Karpas-422 (cell line): ENCODE data around the gene POR. TPM values are rescaled to one million over a fixed set of nuclear protein-coding genes. Genes with fewer than 3 reads are reported as not detected.

Experiments
- DNase-seq: peaks from one replicate; pipeline ENCODE4 v3.0.0-alpha.2; 2015
- H2AFZ ChIP-seq: fragments of 200-600 bp; sonication (generic); 2 replicates; pipeline ENCODE4 v1.6.1; 2014; ENCODE audit warnings: antibody characterized with exemption, low read length, mixed read lengths
- H3K27ac ChIP-seq: fragments of 200-600 bp; sonication (generic); 2 replicates; pipeline ENCODE4 v1.5.1; 2014; ENCODE audit warnings: mild to moderate bottlenecking, low read length, moderate library complexity
- H3K27me3 ChIP-seq: fragments of 200-600 bp; sonication (generic); 2 replicates; pipeline ENCODE4 v1.6.1; 2014; ENCODE audit warnings: low read length, mixed read lengths
- H3K36me3 ChIP-seq: fragments of 200-600 bp; sonication (generic); 2 replicates; pipeline ENCODE4 v1.6.1; 2014; ENCODE audit warnings: low read length, mixed read lengths; ENCODE audit not compliant: insufficient read depth
- H3K4me1 ChIP-seq: fragments of 200-600 bp; sonication (generic); 2 replicates; pipeline ENCODE4 v1.6.1; 2014; ENCODE audit warnings: mild to moderate bottlenecking, low read length, mixed read lengths
- H3K4me2 ChIP-seq: fragments of 200-600 bp; sonication (generic); 2 replicates; pipeline ENCODE4 v1.6.1; 2014; ENCODE audit warnings: low read length, low read depth, mild to moderate bottlenecking; ENCODE audit not compliant: poor library complexity, severe bottlenecking
- H3K4me3 ChIP-seq: fragments of 200-600 bp; sonication (generic); 2 replicates; pipeline ENCODE4 v1.5.1; 2014; ENCODE audit warnings: mild to moderate bottlenecking, antibody characterized with exemption, low read length, mixed read lengths
- H3K79me2 ChIP-seq: fragments of 200-600 bp; sonication (generic); 2 replicates; pipeline ENCODE4 v1.6.1; 2014; ENCODE audit warnings: mild to moderate bottlenecking, low read length, mixed read lengths
- H3K9ac ChIP-seq: fragments of 200-600 bp; sonication (generic); 2 replicates; pipeline ENCODE4 v1.6.0; 2014; ENCODE audit warnings: low read length
- H3K9me2 ChIP-seq: fragments of 200-600 bp; sonication (generic), shearing (Covaris generic); replicated peaks from 2 replicates; pipeline ENCODE4 v1.6.0; 2014; ENCODE audit warnings: mild to moderate bottlenecking, low read length, moderate library complexity; ENCODE audit not compliant: insufficient read depth
- H3K9me3 ChIP-seq: fragments of 300-700, 200-600 bp; sonication (generic); 2 replicates; pipeline ENCODE4 v1.6.1; 2014; ENCODE audit warnings: low read length, mixed read lengths
- H4K20me1 ChIP-seq: fragments of 200-600 bp; sonication (generic); 2 replicates; pipeline ENCODE4 v1.6.1; 2014; ENCODE audit warnings: mild to moderate bottlenecking, antibody characterized with exemption, low read length, low read depth; ENCODE audit not compliant: insufficient read depth
- total RNA-seq: library from RNA; depleted of rRNA; stranded (reverse); fragments of >200 nt; shearing (Covaris generic); gene quantifications from 2 replicates; pipeline ENCODE4 v1.2.3, GENCODE V29; 2014; ENCODE audit warnings: low replicate concordance

POR gene
- total RNA-seq, 1 experiment from 2014 or later: 19.8 TPM

DNA sequence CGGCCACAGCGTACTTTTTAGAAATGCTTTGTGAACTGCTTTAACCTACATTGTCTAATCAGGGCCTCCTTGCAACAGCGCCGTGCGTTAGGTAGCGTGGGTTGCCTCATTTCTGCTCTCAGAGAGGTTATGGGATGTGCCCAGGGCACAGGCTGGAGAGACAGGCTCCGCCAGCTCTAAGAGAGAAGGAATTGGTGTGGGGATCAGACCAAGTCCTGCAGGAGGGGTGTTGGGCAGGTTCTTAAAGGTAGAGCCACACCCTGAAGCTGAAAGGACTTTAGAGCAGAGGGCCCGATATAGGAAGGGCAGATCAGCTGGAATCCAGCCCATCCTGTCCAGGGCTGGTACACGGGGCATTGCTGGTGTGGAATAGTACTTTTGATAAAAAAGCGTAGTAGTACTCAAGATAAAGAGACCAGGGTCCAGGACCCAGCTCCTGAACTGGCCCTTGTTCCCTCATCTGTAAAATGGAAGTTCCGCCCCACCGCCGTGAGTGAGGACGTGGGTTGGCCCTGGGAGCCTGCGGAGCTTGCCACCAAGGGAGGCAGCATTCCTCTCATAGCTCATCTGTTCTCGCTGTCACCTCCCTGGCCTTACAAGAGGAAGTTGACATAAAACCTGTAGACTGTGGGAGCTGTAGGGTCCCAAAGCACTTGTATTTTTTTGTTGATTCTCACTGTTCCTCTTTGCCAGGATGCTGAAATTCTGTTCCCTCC lies 42.2 kb downstream of the POR start:
- Histone ChIP-seq H3K79me2 (no peaks in the 10 kb centered on the region), H3K9me3 (no peaks in the 10 kb centered on the region), H3K36me3 (no peaks in the 10 kb centered on the region), H3K27me3 (no peaks in the 10 kb centered on the region), H3K9ac (no peak overlapping the region), H2AFZ (no peak overlapping the region), H3K4me2 (no peak overlapping the region), H3K9me2 (no peaks in the 10 kb centered on the region), H3K4me3 (no peak overlapping the region), H4K20me1 (no peaks in the 10 kb centered on the region), H3K27ac (no peak overlapping the region), H3K4me1 (no peaks in the 10 kb centered on the region)
- no peak for DNase-seq

DNA sequence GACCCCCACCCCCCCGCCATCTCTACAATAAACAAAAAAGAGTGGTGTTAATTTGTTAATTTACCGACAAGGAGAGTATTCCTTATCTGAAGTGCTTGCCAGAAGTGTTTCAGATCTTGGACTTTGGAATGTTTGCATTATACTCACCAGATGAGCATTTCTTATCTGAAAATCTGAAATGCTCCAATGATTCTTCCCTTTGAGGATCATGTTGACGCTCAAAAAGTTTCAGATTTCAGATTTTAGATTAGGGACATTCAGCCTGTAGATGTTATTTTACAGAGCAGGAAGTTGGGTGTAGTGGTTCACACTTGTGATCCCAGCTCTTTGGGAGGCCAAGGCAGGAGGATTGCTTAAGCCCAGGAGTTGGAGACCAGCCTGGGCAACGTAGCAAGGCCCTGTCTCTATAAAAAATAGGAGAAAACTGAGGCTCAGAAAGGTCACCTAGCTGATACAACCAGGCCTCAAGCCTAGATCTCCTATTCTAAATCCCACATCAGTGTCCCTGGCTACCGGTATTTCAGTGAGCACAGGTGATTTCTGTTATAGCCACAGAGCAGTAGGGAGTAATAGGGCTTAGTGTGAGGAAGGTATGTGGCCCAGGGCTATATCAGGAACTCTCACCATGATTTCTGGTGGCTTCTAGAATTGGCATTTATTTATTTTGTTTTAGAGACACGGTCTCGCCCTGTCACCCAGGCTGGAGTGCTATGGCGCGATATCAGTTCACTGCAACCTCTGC lies 44.0 kb downstream of the POR start:
- H3K4me2 ChIP-seq: no peak overlapping the region
- DNase-seq: no peak
- H2AFZ ChIP-seq: no peak overlapping the region
- H3K9ac ChIP-seq: no peak overlapping the region
- no peaks in the 10 kb centered on the region for H3K9me2 ChIP-seq
- H3K4me1 ChIP-seq: no peaks in the 10 kb centered on the region
- H3K9me3 ChIP-seq: no peaks in the 10 kb centered on the region
- H3K36me3 ChIP-seq: no peaks in the 10 kb centered on the region
- no peaks in the 10 kb centered on the region for H3K79me2 ChIP-seq
- no peaks in the 10 kb centered on the region for H3K27me3 ChIP-seq
- H3K27ac ChIP-seq: no peak overlapping the region
- no peaks in the 10 kb centered on the region for H4K20me1 ChIP-seq
- no peak overlapping the region for H3K4me3 ChIP-seq

DNA sequence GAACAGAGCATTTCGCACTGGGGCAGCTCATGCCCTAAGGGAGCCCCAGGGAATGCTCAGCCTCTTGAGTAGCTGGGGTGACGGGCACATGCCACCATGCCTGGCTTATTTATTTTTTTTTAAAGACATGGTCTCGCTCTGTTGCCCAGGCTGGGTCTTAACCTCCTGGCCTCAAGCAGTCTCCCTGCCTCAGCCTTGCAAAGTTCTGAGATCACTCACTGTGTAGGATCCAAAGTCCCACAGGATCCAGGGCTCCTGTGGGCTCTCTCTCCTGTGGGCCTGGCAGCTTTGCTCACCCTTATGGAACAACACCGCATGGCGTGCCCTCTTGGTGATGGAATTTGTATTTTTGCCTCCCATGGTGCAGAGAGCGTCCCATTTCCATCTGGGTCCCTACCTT lies 45.4 kb downstream of the POR start:
- Histone ChIP-seq H3K4me3 (no peak overlapping the region), H4K20me1 (no peaks in the 10 kb centered on the region), H2AFZ (no peak overlapping the region), H3K9me2 (no peaks in the 10 kb centered on the region), H3K9ac (no peak overlapping the region), H3K4me2 (no peak overlapping the region), H3K9me3 (no peaks in the 10 kb centered on the region), H3K27ac (no peak overlapping the region), H3K4me1 (no peaks in the 10 kb centered on the region), H3K36me3 (no peaks in the 10 kb centered on the region), H3K79me2 (no peaks in the 10 kb centered on the region), H3K27me3 (no peaks in the 10 kb centered on the region)
- DNase-seq: no peak

DNA sequence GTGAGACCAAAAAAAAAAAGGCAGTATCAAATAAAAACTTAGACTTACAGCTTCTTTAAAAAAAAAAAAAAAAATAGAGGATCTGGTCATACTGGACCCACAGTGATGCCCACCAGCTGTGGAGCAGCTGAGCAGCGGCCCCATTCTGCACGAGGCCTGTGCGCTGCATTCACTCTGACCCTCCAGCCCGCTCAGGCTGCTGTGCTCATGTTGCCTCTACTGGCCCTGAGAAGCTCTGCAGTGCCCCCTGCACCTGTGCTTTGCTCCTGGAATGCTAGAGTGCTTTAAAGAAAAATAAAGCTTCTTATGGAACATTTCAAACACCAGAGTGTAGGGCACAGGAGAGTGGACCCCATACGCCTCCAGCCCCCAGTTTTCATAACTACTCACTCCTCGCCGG lies 46.3 kb downstream of the POR start:
- Histone ChIP-seq H3K27me3 (no peaks in the 10 kb centered on the region), H2AFZ (no peak overlapping the region), H4K20me1 (no peaks in the 10 kb centered on the region), H3K4me1 (no peaks in the 10 kb centered on the region), H3K9me2 (no peaks in the 10 kb centered on the region), H3K4me3 (no peak overlapping the region), H3K9me3 (no peaks in the 10 kb centered on the region), H3K36me3 (no peaks in the 10 kb centered on the region), H3K9ac (no peak overlapping the region), H3K4me2 (no peak overlapping the region), H3K79me2 (no peaks in the 10 kb centered on the region), H3K27ac (no peak overlapping the region)
- no peak for DNase-seq

DNA sequence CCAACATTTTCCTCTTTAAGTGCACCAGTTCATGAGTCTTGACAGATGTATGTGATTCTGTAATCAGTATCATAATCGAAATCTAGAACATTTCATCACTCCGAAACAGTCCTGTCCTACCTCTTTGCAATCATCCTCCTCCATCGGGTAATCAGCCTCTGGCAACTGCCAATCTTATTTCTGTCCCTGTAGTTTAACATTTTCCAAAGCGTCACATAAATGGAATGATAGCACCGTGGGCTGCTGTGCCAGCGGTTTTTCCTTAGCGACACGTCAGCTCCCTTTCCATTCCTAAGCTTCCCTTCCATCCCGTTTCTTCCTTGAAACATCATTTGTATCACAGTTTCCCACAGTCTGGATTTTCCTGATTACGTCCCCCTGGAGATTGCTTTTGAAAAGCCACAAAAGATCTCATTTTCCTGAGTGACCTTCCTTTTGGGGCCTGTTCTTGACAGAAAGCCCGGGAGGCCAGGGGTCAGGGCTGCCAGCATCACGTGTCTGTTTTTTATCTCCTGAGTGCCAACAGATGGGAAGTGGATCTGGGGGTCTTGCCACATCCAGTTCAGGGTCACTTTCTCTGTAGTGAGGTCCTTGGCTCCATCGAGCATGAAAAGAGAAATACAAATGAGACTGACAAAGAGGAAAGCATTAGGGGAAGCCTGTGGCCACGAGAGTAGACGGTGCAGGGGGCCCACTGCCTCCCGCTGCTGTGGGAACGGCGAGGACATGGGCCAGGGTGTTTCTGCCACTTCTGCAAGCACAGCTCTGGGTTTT lies 47.8 kb downstream of the POR start:
- Histone ChIP-seq H3K27ac (no peak overlapping the region), H3K9me3 (no peaks in the 10 kb centered on the region), H3K9ac (no peak overlapping the region), H3K4me1 (no peaks in the 10 kb centered on the region), H3K79me2 (no peaks in the 10 kb centered on the region), H3K4me3 (no peak overlapping the region), H3K9me2 (no peaks in the 10 kb centered on the region), H3K36me3 (no peaks in the 10 kb centered on the region), H3K4me2 (no peak overlapping the region), H3K27me3 (no peaks in the 10 kb centered on the region), H2AFZ (no peak overlapping the region), H4K20me1 (no peaks in the 10 kb centered on the region)
- no peak for DNase-seq

DNA sequence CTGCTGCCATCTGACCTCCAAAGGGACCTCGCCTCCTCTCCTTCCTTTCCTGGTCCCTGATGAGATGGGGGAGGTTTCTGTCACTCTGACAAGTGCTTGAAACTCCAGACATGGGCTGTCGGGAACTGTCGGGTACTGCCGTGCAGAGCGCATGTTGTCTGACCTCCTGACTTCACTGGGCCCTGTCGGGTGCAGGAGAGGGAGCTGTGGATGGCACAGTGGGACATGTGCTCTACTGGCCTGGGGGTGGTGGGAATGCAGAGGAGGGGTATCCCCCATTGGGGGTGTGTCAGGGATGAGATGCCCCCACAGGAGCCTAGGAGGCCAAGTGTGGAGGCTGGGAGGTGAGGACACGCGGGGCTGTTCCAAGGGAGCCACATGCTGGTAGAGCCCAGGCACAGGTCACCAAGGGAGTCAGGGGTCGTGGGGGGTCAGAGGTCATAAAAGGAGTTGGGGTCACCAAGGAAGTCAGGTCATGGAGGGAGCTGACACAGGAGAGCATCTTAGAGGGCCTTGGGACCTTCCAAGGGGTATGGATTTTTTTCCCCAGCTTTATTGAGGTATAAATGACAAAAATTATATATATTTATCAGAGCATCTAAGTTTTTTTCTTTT lies 48.5 kb downstream of the POR start:
- H3K4me1 ChIP-seq: no peaks in the 10 kb centered on the region
- H3K9ac ChIP-seq: no peak overlapping the region
- H3K4me2 ChIP-seq: no peak overlapping the region
- H3K27me3 ChIP-seq: no peaks in the 10 kb centered on the region
- DNase-seq: no peak
- no peak overlapping the region for H2AFZ ChIP-seq
- no peaks in the 10 kb centered on the region for H4K20me1 ChIP-seq
- no peak overlapping the region for H3K27ac ChIP-seq
- H3K36me3 ChIP-seq: no peaks in the 10 kb centered on the region
- no peaks in the 10 kb centered on the region for H3K79me2 ChIP-seq
- H3K9me2 ChIP-seq: no peaks in the 10 kb centered on the region
- H3K4me3 ChIP-seq: no peak overlapping the region
- H3K9me3 ChIP-seq: no peaks in the 10 kb centered on the region

DNA sequence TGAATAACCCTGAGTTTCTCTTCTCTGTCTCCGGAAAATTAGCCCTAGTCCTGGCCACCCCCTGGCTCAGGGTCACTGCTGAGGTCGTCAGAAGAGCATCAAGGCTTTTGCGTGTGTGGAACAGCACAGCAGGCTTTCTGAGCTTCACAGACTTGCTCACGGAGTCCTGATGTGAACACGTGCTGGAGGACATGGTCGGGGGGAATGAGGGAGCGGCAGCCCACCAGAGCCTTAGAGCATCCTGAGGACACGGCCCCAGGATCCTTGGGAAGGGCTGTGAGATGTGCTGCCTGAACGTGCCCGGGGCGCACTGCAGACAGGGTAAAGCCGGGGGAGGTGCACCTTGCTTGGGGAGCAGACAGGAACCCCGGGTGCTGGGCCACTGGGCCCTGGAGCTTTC lies 50.7 kb downstream of the POR start:
- no peaks in the 10 kb centered on the region for H3K9me2 ChIP-seq
- H3K9me3 ChIP-seq: no peaks in the 10 kb centered on the region
- no peaks in the 10 kb centered on the region for H3K79me2 ChIP-seq
- H3K4me2 ChIP-seq: no peak overlapping the region
- no peaks in the 10 kb centered on the region for H4K20me1 ChIP-seq
- no peaks in the 10 kb centered on the region for H3K4me1 ChIP-seq
- no peaks in the 10 kb centered on the region for H3K36me3 ChIP-seq
- DNase-seq: no peak
- H3K27me3 ChIP-seq: no peaks in the 10 kb centered on the region
- H2AFZ ChIP-seq: no peak overlapping the region
- no peak overlapping the region for H3K9ac ChIP-seq
- H3K27ac ChIP-seq: no peak overlapping the region
- H3K4me3 ChIP-seq: no peak overlapping the region
